Measurements from ENCODE around the gene RGS6. TPM values are rescaled to one million over a fixed set of nuclear protein-coding genes. Genes with fewer than 3 reads are reported as not detected.

RGS6 gene
- polyA plus RNA-seq, 2 donors, result 0.11 to 0.29 TPM

GRCh38 chr14:72613975-72614319 is 681.7 kb downstream of the RGS6 start:
- Histone ChIP-seq H3K27me3 (ENCODE audit: control insufficient read depth in 1 of 2, insufficient read depth in 2 of 2, low read length in 2 of 2) (no peaks in the 10 kb centered on the region), H3K4me1 (ENCODE audit: control insufficient read depth in 2 of 2, insufficient read depth in 2 of 2, low read length in 1 of 2) (peaks cover 0 to 3% of the 10 kb centered on the region in 2 donors), H3K9me3 (ENCODE audit: control insufficient read depth in 2 of 2, insufficient read depth in 1 of 2, low read depth in 1 of 2, low read length in 1 of 2) (no peaks in the 10 kb centered on the region), H3K4me3 (ENCODE audit: low read depth in 1 of 2, low read length in 2 of 2) (no peak overlapping the region), H3K36me3 (ENCODE audit: control insufficient read depth in 2 of 2, insufficient read depth in 2 of 2, low read length in 1 of 2) (no peaks in the 10 kb centered on the region), H3K27ac (ENCODE audit: low read depth in 2 of 2, low read length in 1 of 2) (no peak overlapping the region)
- 70 to 85% methylated on average over 2 of the region's 2 CpGs for WGBS, 2 donors

GRCh38 chr14:72614365-72614764 is 682.1 kb downstream of the RGS6 start:
- H3K27me3 ChIP-seq (ENCODE audit: control insufficient read depth in 1 of 2, insufficient read depth in 2 of 2, low read length in 2 of 2), result no peaks in the 10 kb centered on the region
- 72 to 87% methylated on average over 3 of the region's 3 CpGs for WGBS, 2 donors
- no peaks in the 10 kb centered on the region for H3K9me3 ChIP-seq (ENCODE audit: control insufficient read depth in 2 of 2, insufficient read depth in 1 of 2, low read depth in 1 of 2, low read length in 1 of 2)
- peaks cover 0 to 3% of the 10 kb centered on the region in 2 donors for H3K4me1 ChIP-seq (ENCODE audit: control insufficient read depth in 2 of 2, insufficient read depth in 2 of 2, low read length in 1 of 2)
- no peak overlapping the region for H3K4me3 ChIP-seq (ENCODE audit: low read depth in 1 of 2, low read length in 2 of 2)
- no peaks in the 10 kb centered on the region for H3K36me3 ChIP-seq (ENCODE audit: control insufficient read depth in 2 of 2, insufficient read depth in 2 of 2, low read length in 1 of 2)
- no peak overlapping the region for H3K27ac ChIP-seq (ENCODE audit: low read depth in 2 of 2, low read length in 1 of 2)

GRCh38 chr14:72614891-72615415 is 682.7 kb downstream of the RGS6 start:
- Histone ChIP-seq H3K27ac (ENCODE audit: low read depth in 2 of 2, low read length in 1 of 2) (no peak overlapping the region), H3K4me3 (ENCODE audit: low read depth in 1 of 2, low read length in 2 of 2) (no peak overlapping the region), H3K27me3 (ENCODE audit: control insufficient read depth in 1 of 2, insufficient read depth in 2 of 2, low read length in 2 of 2) (no peaks in the 10 kb centered on the region), H3K36me3 (ENCODE audit: control insufficient read depth in 2 of 2, insufficient read depth in 2 of 2, low read length in 1 of 2) (no peaks in the 10 kb centered on the region), H3K9me3 (ENCODE audit: control insufficient read depth in 2 of 2, insufficient read depth in 1 of 2, low read depth in 1 of 2, low read length in 1 of 2) (no peaks in the 10 kb centered on the region), H3K4me1 (ENCODE audit: control insufficient read depth in 2 of 2, insufficient read depth in 2 of 2, low read length in 1 of 2) (peaks cover 0 to 3% of the 10 kb centered on the region in 2 donors)
- 59 to 84% methylated on average over 10 to 11 of the region's 11 CpGs for WGBS, 2 donors

- no peak overlapping the region for H3K27ac ChIP-seq (ENCODE audit: low read depth in 2 of 2, low read length in 1 of 2)
- peaks cover 0 to 3% of the 10 kb centered on the region in 2 donors for H3K4me1 ChIP-seq (ENCODE audit: control insufficient read depth in 2 of 2, insufficient read depth in 2 of 2, low read length in 1 of 2)
- 44 to 66% methylated on average over 9 of the region's 9 CpGs for WGBS, 2 donors
Measured at GRCh38 chr14:72615451-72616121, 683.4 kb downstream of the RGS6 start.

More at GRCh38 chr14:72615451-72616121, 683.4 kb downstream of the RGS6 start:
- no peak overlapping the region for H3K4me3 ChIP-seq (ENCODE audit: low read depth in 1 of 2, low read length in 2 of 2)
- no peaks in the 10 kb centered on the region for H3K27me3 ChIP-seq (ENCODE audit: control insufficient read depth in 1 of 2, insufficient read depth in 2 of 2, low read length in 2 of 2)
- H3K9me3 ChIP-seq (ENCODE audit: control insufficient read depth in 2 of 2, insufficient read depth in 1 of 2, low read depth in 1 of 2, low read length in 1 of 2), result no peaks in the 10 kb centered on the region
- H3K36me3 ChIP-seq (ENCODE audit: control insufficient read depth in 2 of 2, insufficient read depth in 2 of 2, low read length in 1 of 2), result no peaks in the 10 kb centered on the region

All from esophagus (tissue), 2 donors.